ENCODE measurements around the gene PPP1R13B. TPM values are rescaled to one million over a fixed set of nuclear protein-coding genes. Genes with fewer than 3 reads are reported as not detected.

PPP1R13B gene
- total and polyA plus RNA-seq, 7 experiments from 2014 or later = 3.3 to 26.8 (median 16.9) TPM

DNA sequence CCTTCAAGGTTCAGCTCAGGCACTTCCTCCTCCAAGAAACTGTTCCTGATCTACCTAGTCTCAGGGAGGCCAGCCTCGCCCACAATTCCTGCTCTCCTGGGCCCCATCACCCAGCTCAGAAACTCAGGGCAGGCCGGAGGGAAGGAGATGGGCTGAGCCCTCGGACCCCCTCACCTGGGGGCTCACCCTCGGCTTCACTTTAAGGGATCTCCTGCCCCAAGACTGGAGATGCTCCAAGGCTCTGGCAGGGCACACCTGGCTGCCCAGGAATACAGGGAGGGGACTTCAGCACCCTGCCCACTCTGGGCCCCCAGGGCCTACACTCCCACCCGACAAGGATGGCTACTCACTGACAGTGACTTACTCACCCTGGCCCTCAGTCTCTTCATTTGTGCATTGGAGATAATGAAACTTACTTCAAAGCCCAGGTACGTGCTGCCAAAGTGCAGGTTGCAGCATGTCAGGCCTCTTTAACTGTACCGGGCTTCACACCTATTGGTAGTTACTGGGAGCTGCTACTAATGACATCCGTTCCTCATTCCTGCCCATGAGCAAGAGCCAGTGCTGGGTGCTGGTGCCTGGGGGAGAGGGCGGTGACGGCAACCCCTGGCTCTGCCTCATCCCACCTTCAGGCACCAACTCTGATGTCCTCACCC is 21.0 kb upstream of the PPP1R13B start:
- H3K4me3 ChIP-seq (ENCODE audit: low read length) = no peak overlapping the region
- H3K27me3 ChIP-seq (ENCODE audit: control insufficient read depth in 2 of 2, insufficient read depth in 2 of 2, low read length in 2 of 2) = no peaks in the 10 kb centered on the region
- POLR2A ChIA-PET = no interaction called here
- no peaks in the 10 kb centered on the region for H3K9me3 Mint-ChIP-seq
- no peaks in the 10 kb centered on the region for H3K9me3 ChIP-seq (ENCODE audit: control insufficient read depth in 2 of 3, low read length in 3 of 3)
- H3K4me1 Mint-ChIP-seq = peaks cover 5 to 7% (median 7%) of the 10 kb centered on the region in 7 donors
- peaks cover 5 to 9% of the 10 kb centered on the region in 2 donors for H3K4me1 ChIP-seq (ENCODE audit: control insufficient read depth in 2 of 2, insufficient read depth in 2 of 2, low read length in 2 of 2)
- no peaks in the 10 kb centered on the region for H3K36me3 ChIP-seq (ENCODE audit: control insufficient read depth in 2 of 3, insufficient read depth in 3 of 3, low read length in 3 of 3)
- H3K27ac Mint-ChIP-seq = peak overlapping the region in 1 of 9 donors; percentile 62
- ATAC-seq = no peak
- DNase-seq = no peak
- no peaks in the 10 kb centered on the region for H3K36me3 Mint-ChIP-seq
- H3K27ac ChIP-seq (ENCODE audit: low read depth, low read length) = no peak overlapping the region
- intact Hi-C loops (cut with micrococcal nuclease) = no loop called here
- no peak overlapping the region for H3K4me3 Mint-ChIP-seq
- CTCF ChIA-PET = no interaction called here
- peaks cover 0 to 2% (median 0%) of the 10 kb centered on the region in 5 donors for H3K27me3 Mint-ChIP-seq

DNA sequence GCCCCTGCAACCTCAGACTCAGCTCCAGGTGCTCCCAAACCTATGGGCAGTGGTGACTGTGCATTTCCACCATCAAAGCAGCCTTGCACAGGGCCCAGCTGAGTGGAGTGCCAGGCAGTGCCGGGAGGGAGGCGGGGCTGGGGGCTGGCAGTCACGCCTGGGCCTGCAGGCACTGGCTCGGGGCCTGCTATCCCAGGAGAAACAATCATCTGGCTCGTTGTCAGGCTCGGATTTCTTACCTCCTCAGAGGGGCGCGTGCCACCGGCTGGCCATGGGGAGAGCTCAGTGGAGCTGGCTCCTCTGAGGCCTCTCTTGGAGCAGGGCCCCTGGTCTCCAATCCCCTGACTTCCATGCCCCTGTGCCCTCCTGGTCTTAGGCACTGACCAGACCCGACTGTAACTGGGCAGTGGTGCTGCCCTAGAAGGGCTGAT is 20.2 kb upstream of the PPP1R13B start:
- intact Hi-C loops (cut with micrococcal nuclease) = no loop called here
- Mint-ChIP-seq H3K9me3 (no peaks in the 10 kb centered on the region), H3K27ac (no peak overlapping the region), H3K36me3 (no peaks in the 10 kb centered on the region), H3K27me3 (peaks cover 0 to 4% (median 0%) of the 10 kb centered on the region in 5 donors), H3K4me3 (no peak overlapping the region), H3K4me1 (peaks cover 3 to 5% (median 4%) of the 10 kb centered on the region in 7 donors)
- POLR2A ChIA-PET = interaction anchor here (0.5 kb wide), 1 partner anchor 476 kb away, joined by 3 read pairs; no protein-coding TSS in a partner anchor
- Histone ChIP-seq H3K27ac (ENCODE audit: low read depth, low read length) (no peak overlapping the region), H3K4me1 (ENCODE audit: control insufficient read depth in 2 of 2, insufficient read depth in 2 of 2, low read length in 2 of 2) (peaks cover 5 to 9% of the 10 kb centered on the region in 2 donors), H3K4me3 (ENCODE audit: low read length) (no peak overlapping the region), H3K36me3 (ENCODE audit: control insufficient read depth in 2 of 3, insufficient read depth in 3 of 3, low read length in 3 of 3) (no peaks in the 10 kb centered on the region), H3K9me3 (ENCODE audit: control insufficient read depth in 2 of 3, low read length in 3 of 3) (no peaks in the 10 kb centered on the region), H3K27me3 (ENCODE audit: control insufficient read depth in 2 of 2, insufficient read depth in 2 of 2, low read length in 2 of 2) (no peaks in the 10 kb centered on the region)
- CTCF ChIA-PET = no interaction called here
- ATAC-seq = no peak
- DNase-seq = no peak

DNA sequence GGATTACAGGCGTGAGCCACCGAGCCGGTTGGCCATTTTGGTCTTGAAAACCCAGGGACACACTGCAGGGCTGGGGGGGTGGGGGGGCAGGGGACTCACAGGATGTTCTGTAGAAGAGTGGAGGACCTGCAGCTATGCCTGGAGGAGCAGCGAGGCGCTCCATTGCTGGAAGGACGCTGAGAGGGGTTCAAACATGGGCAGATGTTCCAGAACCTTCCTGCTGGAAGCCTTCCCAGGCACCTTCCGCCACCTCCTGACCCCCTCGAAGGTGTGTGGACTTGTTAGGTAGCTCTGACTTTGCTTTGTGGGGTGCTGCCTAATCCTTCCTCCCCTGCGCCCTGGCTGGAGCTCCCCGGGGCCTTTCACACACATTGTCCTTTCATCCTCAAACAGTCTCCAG is 19.6 kb upstream of the PPP1R13B start:
- Mint-ChIP-seq H3K4me3 (no peak overlapping the region), H3K27me3 (peaks cover 0 to 7% (median 0%) of the 10 kb centered on the region in 5 donors), H3K36me3 (no peaks in the 10 kb centered on the region), H3K4me1 (no peaks in the 10 kb centered on the region), H3K27ac (no peak overlapping the region), H3K9me3 (no peaks in the 10 kb centered on the region)
- Histone ChIP-seq H3K4me1 (ENCODE audit: control insufficient read depth in 2 of 2, insufficient read depth in 2 of 2, low read length in 2 of 2) (peaks cover 0 to 4% of the 10 kb centered on the region in 2 donors), H3K9me3 (ENCODE audit: control insufficient read depth in 2 of 3, low read length in 3 of 3) (no peaks in the 10 kb centered on the region), H3K27ac (ENCODE audit: low read depth, low read length) (no peak overlapping the region), H3K36me3 (ENCODE audit: control insufficient read depth in 2 of 3, insufficient read depth in 3 of 3, low read length in 3 of 3) (no peaks in the 10 kb centered on the region), H3K4me3 (ENCODE audit: low read length) (no peak overlapping the region), H3K27me3 (ENCODE audit: control insufficient read depth in 2 of 2, insufficient read depth in 2 of 2, low read length in 2 of 2) (no peaks in the 10 kb centered on the region)
- CTCF ChIA-PET = no interaction called here
- POLR2A ChIA-PET = interaction anchor here (0.5 kb wide), 1 partner anchor 476 kb away, joined by 3 read pairs; no protein-coding TSS in a partner anchor
- intact Hi-C loops (cut with micrococcal nuclease) = no loop called here
- DNase-seq (no peak), ATAC-seq (no peak)

DNA sequence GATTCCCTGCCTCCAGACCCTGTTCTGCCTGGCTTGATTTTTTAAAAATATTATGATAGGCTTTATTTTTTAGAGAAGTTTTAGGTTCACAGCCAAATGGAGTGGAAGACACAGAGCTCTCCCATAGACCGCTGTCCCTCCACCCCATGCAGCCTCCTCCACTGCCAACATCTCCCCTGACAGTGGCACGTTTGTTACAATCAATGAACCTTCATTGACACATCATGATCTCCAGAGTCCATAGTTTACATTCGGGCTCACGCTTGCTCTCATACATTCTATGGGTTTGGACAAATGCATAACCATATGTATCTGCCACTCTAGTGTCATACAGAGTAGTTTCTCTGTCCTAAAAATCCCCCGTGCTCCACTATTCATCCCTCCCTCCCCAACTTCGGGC is 15.9 kb upstream of the PPP1R13B start:
- Histone ChIP-seq H3K9me3 (ENCODE audit: control insufficient read depth in 2 of 3, low read length in 3 of 3) (no peaks in the 10 kb centered on the region), H3K36me3 (ENCODE audit: control insufficient read depth in 2 of 3, insufficient read depth in 3 of 3, low read length in 3 of 3) (no peaks in the 10 kb centered on the region), H3K27ac (ENCODE audit: low read depth, low read length) (no peak overlapping the region), H3K4me1 (ENCODE audit: control insufficient read depth in 2 of 2, insufficient read depth in 2 of 2, low read length in 2 of 2) (no peaks in the 10 kb centered on the region), H3K27me3 (ENCODE audit: control insufficient read depth in 2 of 2, insufficient read depth in 2 of 2, low read length in 2 of 2) (no peaks in the 10 kb centered on the region), H3K4me3 (ENCODE audit: low read length) (no peak overlapping the region)
- no peak for ATAC-seq
- Mint-ChIP-seq H3K27ac (no peak overlapping the region), H3K4me1 (no peaks in the 10 kb centered on the region), H3K9me3 (no peaks in the 10 kb centered on the region), H3K4me3 (no peak overlapping the region), H3K36me3 (no peaks in the 10 kb centered on the region), H3K27me3 (peaks cover 0 to 7% (median 0%) of the 10 kb centered on the region in 5 donors)
- CTCF ChIA-PET = no interaction called here
- POLR2A ChIA-PET = no interaction called here
- DNase-seq = no peak
- intact Hi-C loops (cut with micrococcal nuclease) = no loop called here

DNA sequence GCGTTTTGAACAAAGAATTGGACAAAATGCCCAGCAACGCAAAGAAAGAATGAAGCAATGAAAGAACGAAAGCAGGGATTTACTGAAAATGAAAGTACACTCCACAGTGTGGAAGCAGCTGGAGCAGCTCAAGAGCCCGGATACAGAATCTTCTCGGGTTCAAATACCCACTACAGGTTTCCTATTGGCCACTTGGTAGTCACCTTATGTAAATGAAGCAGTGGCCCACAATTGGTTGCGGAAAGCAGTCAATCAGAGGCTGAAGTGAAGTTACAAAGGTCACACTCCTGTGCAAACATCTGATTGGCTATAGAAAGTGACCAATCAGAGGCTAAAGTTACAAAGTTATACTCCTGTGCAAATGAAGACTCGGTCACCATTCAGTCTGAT is 15.0 kb upstream of the PPP1R13B start:
- no peaks in the 10 kb centered on the region for H3K36me3 ChIP-seq (ENCODE audit: control insufficient read depth in 2 of 3, insufficient read depth in 3 of 3, low read length in 3 of 3)
- no peak overlapping the region for H3K27ac ChIP-seq (ENCODE audit: low read depth, low read length)
- no peak overlapping the region for H3K4me3 ChIP-seq (ENCODE audit: low read length)
- intact Hi-C loops (cut with micrococcal nuclease) = no loop called here
- Mint-ChIP-seq H3K27ac (no peak overlapping the region), H3K9me3 (no peaks in the 10 kb centered on the region), H3K4me1 (no peaks in the 10 kb centered on the region), H3K4me3 (no peak overlapping the region), H3K27me3 (peaks cover 0 to 7% (median 0%) of the 10 kb centered on the region in 5 donors), H3K36me3 (no peaks in the 10 kb centered on the region)
- no peaks in the 10 kb centered on the region for H3K9me3 ChIP-seq (ENCODE audit: control insufficient read depth in 2 of 3, low read length in 3 of 3)
- ChIA-PET POLR2A (no interaction called here), CTCF (no interaction called here)
- ATAC-seq (no peak), DNase-seq (no peak)
- H3K4me1 ChIP-seq (ENCODE audit: control insufficient read depth in 2 of 2, insufficient read depth in 2 of 2, low read length in 2 of 2) = no peaks in the 10 kb centered on the region
- H3K27me3 ChIP-seq (ENCODE audit: control insufficient read depth in 2 of 2, insufficient read depth in 2 of 2, low read length in 2 of 2) = no peaks in the 10 kb centered on the region

DNA sequence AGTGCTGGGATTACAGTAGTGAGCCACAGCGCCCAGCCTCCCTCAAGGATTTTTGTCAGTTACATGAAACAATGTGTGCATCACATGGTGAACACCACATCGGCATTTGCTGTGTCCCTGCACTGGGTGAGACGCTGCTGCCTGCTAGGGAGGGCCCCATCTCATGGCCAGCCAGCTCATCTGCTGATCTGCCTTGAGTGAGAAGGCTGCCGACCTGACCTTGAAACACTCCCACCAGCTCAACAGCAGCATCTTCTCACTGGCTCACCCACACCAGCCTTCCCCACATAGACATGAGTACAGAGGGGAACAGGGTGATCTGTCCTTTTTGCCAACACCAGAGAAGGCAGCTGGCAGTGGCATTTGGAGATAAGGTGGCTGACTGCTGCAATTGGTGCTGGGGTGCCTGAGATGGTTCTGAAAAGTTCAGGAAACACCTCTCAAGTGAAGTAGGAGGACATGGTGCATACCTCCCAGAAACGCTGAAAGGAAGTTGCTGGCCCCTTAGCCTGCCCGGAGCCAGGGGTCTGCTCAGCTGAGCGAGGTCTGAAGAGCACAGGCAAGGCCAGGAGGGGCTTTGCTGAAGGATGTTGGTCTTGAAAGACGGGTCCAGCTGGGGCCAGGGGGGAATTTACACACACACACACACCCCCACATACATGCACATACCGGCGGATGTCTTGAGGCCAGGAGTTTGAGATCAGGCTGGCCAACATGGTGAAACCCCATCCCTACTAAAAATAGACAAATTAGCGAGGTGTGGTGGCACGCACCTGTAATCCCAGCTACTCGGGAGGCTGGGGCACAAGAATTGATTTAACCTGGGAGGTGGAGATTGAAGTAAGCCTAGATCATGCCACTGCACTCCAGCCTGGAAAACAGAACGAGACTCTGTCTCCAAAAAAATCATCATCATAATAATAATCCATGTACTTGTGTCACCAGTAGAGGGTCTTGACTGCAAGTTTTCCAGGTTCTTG is 14.3 kb upstream of the PPP1R13B start:
- H3K4me3 ChIP-seq (ENCODE audit: low read length) = no peak overlapping the region
- no peak overlapping the region for H3K4me3 Mint-ChIP-seq
- POLR2A ChIA-PET = no interaction called here
- no peak overlapping the region for H3K27ac ChIP-seq (ENCODE audit: low read depth, low read length)
- no peak overlapping the region for H3K27ac Mint-ChIP-seq
- H3K27me3 Mint-ChIP-seq = peaks cover 0 to 7% (median 0%) of the 10 kb centered on the region in 5 donors
- no peaks in the 10 kb centered on the region for H3K4me1 Mint-ChIP-seq
- DNase-seq (no peak), ATAC-seq (no peak)
- intact Hi-C loops (cut with micrococcal nuclease) = no loop called here
- H3K36me3 ChIP-seq (ENCODE audit: control insufficient read depth in 2 of 3, insufficient read depth in 3 of 3, low read length in 3 of 3) = no peaks in the 10 kb centered on the region
- no peaks in the 10 kb centered on the region for H3K4me1 ChIP-seq (ENCODE audit: control insufficient read depth in 2 of 2, insufficient read depth in 2 of 2, low read length in 2 of 2)
- H3K9me3 Mint-ChIP-seq = no peaks in the 10 kb centered on the region
- CTCF ChIA-PET = no interaction called here
- H3K27me3 ChIP-seq (ENCODE audit: control insufficient read depth in 2 of 2, insufficient read depth in 2 of 2, low read length in 2 of 2) = no peaks in the 10 kb centered on the region
- no peaks in the 10 kb centered on the region for H3K9me3 ChIP-seq (ENCODE audit: control insufficient read depth in 2 of 3, low read length in 3 of 3)
- no peaks in the 10 kb centered on the region for H3K36me3 Mint-ChIP-seq

Measured in naive thymus-derived CD4-positive, alpha-beta T cell (primary cell).